Type B pancreatic cell (in vitro differentiated cells): Measurements from ENCODE around the gene GPNMB. TPM values are rescaled to one million over a fixed set of nuclear protein-coding genes. Genes with fewer than 3 reads are reported as not detected.

Experiments used
- DNase-seq: peaks from one replicate; pipeline ENCODE4 v3.0.0; 2021; ENCODE audit warnings: mixed read lengths; ENCODE audit not compliant: unreplicated experiment; ENCODE audit errors: extremely low spot score
- H3K27ac Mint-ChIP-seq: 2 replicates; pipeline ENCODE4 v1.8.0; 2021; ENCODE audit warnings: mild to moderate bottlenecking, mixed read lengths
- H3K27me3 Mint-ChIP-seq: 2 replicates; pipeline ENCODE4 v1.8.0; 2021; ENCODE audit warnings: mixed read lengths
- H3K36me3 Mint-ChIP-seq: 2 replicates; pipeline ENCODE4 v1.8.0; 2021; ENCODE audit warnings: mixed read lengths
- H3K4me1 Mint-ChIP-seq: one replicate; pipeline ENCODE4 v1.8.0; 2021; ENCODE audit warnings: mixed read lengths; ENCODE audit not compliant: unreplicated experiment
- H3K4me3 Mint-ChIP-seq: 2 replicates; pipeline ENCODE4 v1.8.0; 2021; ENCODE audit warnings: mild to moderate bottlenecking, mixed read lengths
- H3K9me3 Mint-ChIP-seq: 2 replicates; pipeline ENCODE4 v1.8.0; 2021; ENCODE audit warnings: mixed read lengths
- CTCF ChIP-seq: fragments of 200-600 bp; sonication (generic); conservative IDR thresholded peaks from 2 replicates; pipeline ENCODE4 v1.5.0; 2021; ENCODE audit warnings: antibody characterized with exemption, mild to moderate bottlenecking
- total RNA-seq: library from RNA; stranded (reverse); gene quantifications from 2 replicates; pipeline ENCODE4 v1.2.1, GENCODE V29; 2021; ENCODE audit warnings: low replicate concordance

Gene GPNMB
- total RNA-seq, 1 donor from 2014 or later: 13.3 TPM

- no peaks in the 10 kb centered on the region for H3K36me3 Mint-ChIP-seq
- DNase-seq: no peak
- H3K4me1 Mint-ChIP-seq: peaks cover 10% of the 10 kb centered on the region
- no peak for TF ChIP-seq CTCF
- H3K9me3 Mint-ChIP-seq: peaks cover 5% of the 10 kb centered on the region
- no peak overlapping the region for H3K27ac Mint-ChIP-seq
- peaks cover 6% of the 10 kb centered on the region for H3K27me3 Mint-ChIP-seq
- no peak overlapping the region for H3K4me3 Mint-ChIP-seq
Measured at GRCh38 chr7:23295401-23295697, 48.8 kb downstream of the GPNMB start.

GRCh38 chr7:23298141-23298881 lies 51.7 kb downstream of the GPNMB start:
- peaks cover 15% of the 10 kb centered on the region for H3K36me3 Mint-ChIP-seq
- TF ChIP-seq CTCF: no peak
- no peak for DNase-seq
- H3K27me3 Mint-ChIP-seq: peaks cover 6% of the 10 kb centered on the region
- peak overlapping the region; percentile 95 for H3K27ac Mint-ChIP-seq
- peaks cover 5% of the 10 kb centered on the region for H3K9me3 Mint-ChIP-seq
- H3K4me3 Mint-ChIP-seq: peak overlapping the region; percentile 94
- peaks cover 27% of the 10 kb centered on the region for H3K4me1 Mint-ChIP-seq

GRCh38 chr7:23298885-23299769 lies 52.6 kb downstream of the GPNMB start, which contains the start of gene MALSU1:
MALSU1 (plus strand) TSS chr7:23299339; CDS start chr7:23299353, 14 bp downstream.
- Mint-ChIP-seq H3K27me3 (peaks cover 6% of the 10 kb centered on the region), H3K36me3 (peaks cover 16% of the 10 kb centered on the region), H3K9me3 (peaks cover 5% of the 10 kb centered on the region), H3K4me3 (peak within 1 kb of the TSS; percentile 94), H3K27ac (peak within 1 kb of the TSS; percentile 95), H3K4me1 (peaks cover 27% of the 10 kb centered on the region)
- no peak for TF ChIP-seq CTCF
- DNase-seq: peak; percentile 93

- H3K27ac Mint-ChIP-seq: peak overlapping the region; percentile 95
- H3K9me3 Mint-ChIP-seq: peaks cover 5% of the 10 kb centered on the region
- H3K36me3 Mint-ChIP-seq: peaks cover 23% of the 10 kb centered on the region
- TF ChIP-seq CTCF: no peak
- H3K4me3 Mint-ChIP-seq: peak overlapping the region; percentile 94
- peaks cover 6% of the 10 kb centered on the region for H3K27me3 Mint-ChIP-seq
- H3K4me1 Mint-ChIP-seq: peaks cover 27% of the 10 kb centered on the region
- no peak for DNase-seq
Measured at GRCh38 chr7:23299770-23300300, 53.3 kb downstream of the GPNMB start.

- TF ChIP-seq CTCF: no peak
- peaks cover 15% of the 10 kb centered on the region for H3K4me1 Mint-ChIP-seq
- no peak for DNase-seq
- no peak overlapping the region for H3K27ac Mint-ChIP-seq
- no peak overlapping the region for H3K4me3 Mint-ChIP-seq
- no peaks in the 10 kb centered on the region for H3K27me3 Mint-ChIP-seq
- no peaks in the 10 kb centered on the region for H3K9me3 Mint-ChIP-seq
- H3K36me3 Mint-ChIP-seq: peaks cover 50% of the 10 kb centered on the region
Measured at GRCh38 chr7:23306936-23307521, 60.5 kb downstream of the GPNMB start.
